ENCODE measurements around the gene GUCA1C.

- TF ChIP-seq SP1 (IDR thresholded peaks at IDR 0.05): no peak
- TF ChIP-seq, protein P1, sequence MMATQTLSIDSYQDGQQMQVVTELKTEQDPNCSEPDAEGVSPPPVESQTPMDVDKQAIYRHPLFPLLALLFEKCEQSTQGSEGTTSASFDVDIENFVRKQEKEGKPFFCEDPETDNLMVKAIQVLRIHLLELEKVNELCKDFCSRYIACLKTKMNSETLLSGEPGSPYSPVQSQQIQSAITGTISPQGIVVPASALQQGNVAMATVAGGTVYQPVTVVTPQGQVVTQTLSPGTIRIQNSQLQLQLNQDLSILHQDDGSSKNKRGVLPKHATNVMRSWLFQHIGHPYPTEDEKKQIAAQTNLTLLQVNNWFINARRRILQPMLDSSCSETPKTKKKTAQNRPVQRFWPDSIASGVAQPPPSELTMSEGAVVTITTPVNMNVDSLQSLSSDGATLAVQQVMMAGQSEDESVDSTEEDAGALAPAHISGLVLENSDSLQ (IDR thresholded peaks at IDR 0.05): no peak
- no peak for TF ChIP-seq FOXM1 (IDR thresholded peaks at IDR 0.05; ENCODE audit: borderline replicate concordance)
- no peak for TF ChIP-seq CTBP1 (IDR thresholded peaks at IDR 0.05; ENCODE audit: borderline replicate concordance)
- no peak for TF ChIP-seq BHLHE40 (IDR thresholded peaks at IDR 0.05; ENCODE audit: borderline replicate concordance)
- TF ChIP-seq L3MBTL2 (conservative IDR thresholded peaks at IDR 0.05): no peak
- TF ChIP-seq SUZ12 (IDR thresholded peaks at IDR 0.05): no peak
- no peak for TF ChIP-seq LEF1 (IDR thresholded peaks at IDR 0.05; ENCODE audit: borderline replicate concordance)
These were observed 89.9 kb downstream of the GUCA1C start for GRCh38 chr3:108863799-108864135.

Data from HEK293T (cell line).